COLO668 (cell line): Measurements from ENCODE around the gene TUSC2.

Source experiments
- DNase-seq: peaks from one replicate; lab custom pipeline; 2025; ENCODE audit not compliant: unreplicated experiment; lab: John Stamatoyannopoulos, UW

Gene TUSC2

GRCh38 chr3:50275996-50276761 is 51.8 kb downstream of the TUSC2 start:
- DNase-seq = no peak

GRCh38 chr3:50275141-50275995 is 52.7 kb downstream of the TUSC2 start:
- no peak for DNase-seq
